ENCODE measurements around the gene DACH1. TPM values are rescaled to one million over a fixed set of nuclear protein-coding genes. Genes with fewer than 3 reads are reported as not detected.

DACH1 gene
- total RNA-seq, 1 experiment from 2014 or later = not detected

GRCh38 chr13:71808708-71809107 is 58.3 kb downstream of the DACH1 start:
- Histone ChIP-seq H3K27ac (ENCODE audit: low read length) (no peak overlapping the region), H2AFZ (ENCODE audit: low read length) (no peak overlapping the region), H4K20me1 (ENCODE audit: low read length) (no peaks in the 10 kb centered on the region), H3F3A (ENCODE audit: low read length, unreplicated experiment) (no peaks in the 10 kb centered on the region), H3K27me3 (ENCODE audit: low read length) (no peaks in the 10 kb centered on the region), H3K79me2 (ENCODE audit: low read length) (no peaks in the 10 kb centered on the region), H3K9me3 (ENCODE audit: low read length) (no peaks in the 10 kb centered on the region), H3K4me2 (ENCODE audit: low read length) (no peak overlapping the region), H3K36me3 (ENCODE audit: low read depth, low read length) (no peaks in the 10 kb centered on the region), H3K9me2 (replicated peaks; ENCODE audit: low read length) (no peaks in the 10 kb centered on the region), H3K4me3 (ENCODE audit: low read length) (no peak overlapping the region), H3K9ac (ENCODE audit: low read length) (no peak overlapping the region), H3K4me1 (ENCODE audit: insufficient read depth, low read length) (no peaks in the 10 kb centered on the region)
- TF ChIP-seq EZH2phosphoT487 (IDR thresholded peaks at IDR 0.05; ENCODE audit: borderline replicate concordance, low read length) (no peak), EZH2 (IDR thresholded peaks at IDR 0.05; ENCODE audit: low read length, unreplicated experiment) (no peak), CTCF (conservative IDR thresholded peaks at IDR 0.05; ENCODE audit: low read depth, low read length) (no peak)
- ChIA-PET POLR2A (ENCODE audit: unreplicated experiment) (no interaction called here), CTCF (no interaction called here)
- no TSS peak for BruUV-seq (replicated peaks)
- intact Hi-C loops (cut with micrococcal nuclease) = no loop called here
- ATAC-seq (no peak), DNase-seq (no peak)

GRCh38 chr13:71806886-71807285 is 60.1 kb downstream of the DACH1 start:
- no peak for TF ChIP-seq EZH2 (IDR thresholded peaks at IDR 0.05; ENCODE audit: low read length, unreplicated experiment)
- no peak for TF ChIP-seq EZH2phosphoT487 (IDR thresholded peaks at IDR 0.05; ENCODE audit: borderline replicate concordance, low read length)
- TF ChIP-seq CTCF (conservative IDR thresholded peaks at IDR 0.05; ENCODE audit: low read depth, low read length) = no peak
- no peak overlapping the region for H2AFZ ChIP-seq (ENCODE audit: low read length)
- no peak overlapping the region for H3K27ac ChIP-seq (ENCODE audit: low read length)
- POLR2A ChIA-PET (ENCODE audit: unreplicated experiment) = no interaction called here
- ATAC-seq (no peak), DNase-seq (no peak)
- no peaks in the 10 kb centered on the region for H3K4me1 ChIP-seq (ENCODE audit: insufficient read depth, low read length)
- no peak overlapping the region for H3K4me2 ChIP-seq (ENCODE audit: low read length)
- H3K9ac ChIP-seq (ENCODE audit: low read length) = no peak overlapping the region
- no peaks in the 10 kb centered on the region for H3K27me3 ChIP-seq (ENCODE audit: low read length)
- no peaks in the 10 kb centered on the region for H3K9me3 ChIP-seq (ENCODE audit: low read length)
- intact Hi-C loops (cut with micrococcal nuclease) = no loop called here
- CTCF ChIA-PET = no interaction called here
- no peaks in the 10 kb centered on the region for H3F3A ChIP-seq (ENCODE audit: low read length, unreplicated experiment)
- no peaks in the 10 kb centered on the region for H4K20me1 ChIP-seq (ENCODE audit: low read length)
- H3K9me2 ChIP-seq (replicated peaks; ENCODE audit: low read length) = no peaks in the 10 kb centered on the region
- H3K4me3 ChIP-seq (ENCODE audit: low read length) = no peak overlapping the region
- no TSS peak for BruUV-seq (replicated peaks)
- no peaks in the 10 kb centered on the region for H3K79me2 ChIP-seq (ENCODE audit: low read length)
- H3K36me3 ChIP-seq (ENCODE audit: low read depth, low read length) = no peaks in the 10 kb centered on the region

- Histone ChIP-seq H3K9me3 (ENCODE audit: low read length) (no peaks in the 10 kb centered on the region), H3K36me3 (ENCODE audit: low read depth, low read length) (no peaks in the 10 kb centered on the region), H2AFZ (ENCODE audit: low read length) (no peak overlapping the region), H3K4me3 (ENCODE audit: low read length) (no peak overlapping the region), H3K27ac (ENCODE audit: low read length) (no peak overlapping the region), H3K9ac (ENCODE audit: low read length) (no peak overlapping the region), H3K27me3 (ENCODE audit: low read length) (no peaks in the 10 kb centered on the region), H3K4me2 (ENCODE audit: low read length) (no peak overlapping the region), H3K79me2 (ENCODE audit: low read length) (no peaks in the 10 kb centered on the region), H3K9me2 (replicated peaks; ENCODE audit: low read length) (no peaks in the 10 kb centered on the region), H3K4me1 (ENCODE audit: insufficient read depth, low read length) (no peaks in the 10 kb centered on the region), H3F3A (ENCODE audit: low read length, unreplicated experiment) (no peaks in the 10 kb centered on the region), H4K20me1 (ENCODE audit: low read length) (no peaks in the 10 kb centered on the region)
- TF ChIP-seq EZH2phosphoT487 (IDR thresholded peaks at IDR 0.05; ENCODE audit: borderline replicate concordance, low read length) (no peak), CTCF (conservative IDR thresholded peaks at IDR 0.05; ENCODE audit: low read depth, low read length) (no peak), EZH2 (IDR thresholded peaks at IDR 0.05; ENCODE audit: low read length, unreplicated experiment) (no peak)
- no TSS peak for BruUV-seq (replicated peaks)
- DNase-seq (no peak), ATAC-seq (no peak)
- CTCF ChIA-PET = no interaction called here
- POLR2A ChIA-PET (ENCODE audit: unreplicated experiment) = no interaction called here
- intact Hi-C loops (cut with micrococcal nuclease) = no loop called here
Measured at GRCh38 chr13:71803066-71803465, 63.9 kb downstream of the DACH1 start.

Data from PC-3 (cell line).